Keratinocyte (primary cell): ENCODE data around the gene ACSL3. TPM values are rescaled to one million over a fixed set of nuclear protein-coding genes. Genes with fewer than 3 reads are reported as not detected.

Experiments
- DNase-seq: peaks from one replicate; pipeline ENCODE4 v3.0.0-alpha.2; 2011; ENCODE audit warnings: low read depth, missing footprints, low spot score
- FAIRE-seq: peaks from 2 replicates; lab custom pipeline; 2011; peaks lifted over from hg19 to GRCh38; lab: Jason Lieb, UNC
- H2AFZ ChIP-seq: 2 replicates; pipeline ENCODE4 v1.6.0; 2012; ENCODE audit warnings: low read length, control low read depth, inconsistent platforms; ENCODE audit not compliant: control insufficient read depth
- H3K27ac ChIP-seq: 2 replicates; pipeline ENCODE4 v1.5.1; 2011; ENCODE audit warnings: low read length; ENCODE audit not compliant: control insufficient read depth, insufficient read depth
- H3K27me3 ChIP-seq: 3 replicates; pipeline ENCODE4 v1.6.0; 2011; ENCODE audit warnings: low read length; ENCODE audit not compliant: control insufficient read depth, insufficient read depth; ENCODE audit errors: extremely low read depth
- H3K36me3 ChIP-seq, 2 experiments: 2 replicates in 1 of 2; 3 replicates in 1 of 2; pipeline ENCODE4 v1.5.1; 2011; ENCODE audit warnings: low read length in 2 of 2, mild to moderate bottlenecking in 1 of 2; ENCODE audit not compliant: control insufficient read depth in 2 of 2, insufficient read depth in 2 of 2; ENCODE audit errors: extremely low read depth in 1 of 2
- H3K4me1 ChIP-seq: 3 replicates; pipeline ENCODE4 v1.5.1; 2011; ENCODE audit warnings: low read length; ENCODE audit not compliant: control insufficient read depth, insufficient read depth; ENCODE audit errors: extremely low read depth
- H3K4me2 ChIP-seq: 3 replicates; pipeline ENCODE4 v1.6.0; 2011; ENCODE audit warnings: low read depth, low read length; ENCODE audit not compliant: control insufficient read depth, insufficient read depth; ENCODE audit errors: extremely low read depth
- H3K4me3 ChIP-seq, 3 experiments: fragments of 200-600 bp in 1 of 3; sonication (generic) in 1 of 3; 2 replicates in 2 of 3; 3 replicates in 1 of 3; pipeline ENCODE4 v1.5.1; 2011 to 2016; ENCODE audit warnings: low read length in 3 of 3, mild to moderate bottlenecking in 3 of 3, control low read depth in 2 of 3, inconsistent platforms in 1 of 3, low read depth in 1 of 3, mixed read lengths in 1 of 3, mixed run types in 1 of 3, moderate library complexity in 1 of 3; ENCODE audit not compliant: control insufficient read depth in 2 of 3, insufficient read depth in 2 of 3; ENCODE audit errors: extremely low read depth in 1 of 3
- H3K79me2 ChIP-seq: 2 replicates; pipeline ENCODE4 v1.6.0; 2012; ENCODE audit warnings: low read length; ENCODE audit not compliant: control insufficient read depth, insufficient read depth
- H3K9ac ChIP-seq: 3 replicates; pipeline ENCODE4 v1.6.0; 2011; ENCODE audit warnings: low read length; ENCODE audit not compliant: control insufficient read depth, insufficient read depth; ENCODE audit errors: extremely low read depth
- H3K9me1 ChIP-seq: 3 replicates; pipeline ENCODE4 v1.6.0; 2011; ENCODE audit warnings: low read length; ENCODE audit not compliant: control insufficient read depth, insufficient read depth; ENCODE audit errors: extremely low read depth
- H3K9me3 ChIP-seq: 2 replicates; pipeline ENCODE4 v1.5.1; 2012; ENCODE audit warnings: low read depth, low read length; ENCODE audit not compliant: control insufficient read depth
- H4K20me1 ChIP-seq: 3 replicates; pipeline ENCODE4 v1.6.0; 2011; ENCODE audit warnings: low read length; ENCODE audit not compliant: control insufficient read depth, insufficient read depth; ENCODE audit errors: extremely low read depth
- EZH2 ChIP-seq: IDR thresholded peaks from one replicate; pipeline ENCODE4 v1.6.1; 2012; ENCODE audit warnings: inconsistent platforms, mild to moderate bottlenecking, low read length, moderate library complexity
- dilution Hi-C: fragments of 300-500 bp; cut with MboI; formaldehyde crosslinking; loops from one replicate; pipeline ENCODE4 v1.7.0; 2020; ENCODE audit warnings: low sequenced_read_pairs; ENCODE audit not compliant: extremely low pct_ligation_motif_present
- polyA plus RNA-seq, 5 experiments: library from polyadenylated mRNA; depleted of rRNA in 3 of 5; stranded (reverse) in 3 of 5; stranded (forward) in 1 of 5; unstranded in 1 of 5; fragments of >200 nt; gene quantifications; 1 replicate in 1 of 5; 2 replicates in 3 of 5; 3 replicates in 1 of 5; pipeline versions ENCODE4 v1.2.1 to v1.2.3, GENCODE V29; 2011 to 2012; ENCODE audit warnings: missing spikeins in 2 of 5, low read depth in 1 of 5, low replicate concordance in 1 of 5
- TF ChIP-seq, protein P1 (sequence below), 3 experiments: IDR thresholded peaks in 1 of 3; conservative IDR thresholded peaks in 1 of 3; optimal IDR thresholded peaks in 1 of 3; 2 replicates in 2 of 3; 3 replicates in 1 of 3; pipeline versions ENCODE3 to v1.5.1; 2011; ENCODE audit warnings: low read length in 3 of 3, mild to moderate bottlenecking in 3 of 3, moderate library complexity in 2 of 3, control low read depth in 1 of 3, inconsistent platforms in 1 of 3; ENCODE audit not compliant: insufficient read depth in 2 of 3; ENCODE audit errors: extremely low read depth in 1 of 3

Gene ACSL3
- polyA plus RNA-seq, 1 donor (not counting 4 experiments of a cell fraction or from before 2014, with no cell fraction given) = 197 TPM

DNA sequence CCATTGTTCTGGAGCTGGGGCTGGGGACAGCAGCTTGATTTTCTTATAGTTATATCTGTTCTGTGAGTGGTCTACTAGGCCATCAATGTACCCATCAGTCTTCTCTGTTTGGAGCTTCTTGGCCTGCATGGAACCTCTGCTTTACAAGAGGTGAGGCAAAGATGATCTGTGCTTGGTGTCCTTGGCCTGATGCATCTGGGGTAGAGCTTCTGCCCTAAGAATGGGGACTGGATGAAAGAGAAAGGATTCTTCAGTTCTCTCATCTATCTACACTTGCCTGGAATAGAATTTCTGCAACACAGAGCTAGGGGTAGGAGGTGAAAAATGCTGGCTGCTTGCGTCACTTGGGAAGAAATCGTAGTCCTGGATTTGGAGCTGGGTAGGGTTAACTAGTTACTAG, 46.2 kb downstream of the ACSL3 start:
- Histone ChIP-seq H3K9me1 (peaks cover 2% of the 10 kb centered on the region), H2AFZ (no peak overlapping the region), H3K9me3 (no peaks in the 10 kb centered on the region), H3K9ac (no peak overlapping the region), H3K79me2 (peaks cover 92% of the 10 kb centered on the region), H3K36me3 (peaks cover 22 to 25% of the 10 kb centered on the region in 2 experiments), H3K27ac (no peak overlapping the region), H4K20me1 (peaks cover 13% of the 10 kb centered on the region), H3K4me3 (no peak overlapping the region), H3K4me2 (no peak overlapping the region), H3K4me1 (peaks cover 14% of the 10 kb centered on the region), H3K27me3 (no peaks in the 10 kb centered on the region)
- no peak for TF ChIP-seq EZH2
- TF ChIP-seq, protein P1, sequence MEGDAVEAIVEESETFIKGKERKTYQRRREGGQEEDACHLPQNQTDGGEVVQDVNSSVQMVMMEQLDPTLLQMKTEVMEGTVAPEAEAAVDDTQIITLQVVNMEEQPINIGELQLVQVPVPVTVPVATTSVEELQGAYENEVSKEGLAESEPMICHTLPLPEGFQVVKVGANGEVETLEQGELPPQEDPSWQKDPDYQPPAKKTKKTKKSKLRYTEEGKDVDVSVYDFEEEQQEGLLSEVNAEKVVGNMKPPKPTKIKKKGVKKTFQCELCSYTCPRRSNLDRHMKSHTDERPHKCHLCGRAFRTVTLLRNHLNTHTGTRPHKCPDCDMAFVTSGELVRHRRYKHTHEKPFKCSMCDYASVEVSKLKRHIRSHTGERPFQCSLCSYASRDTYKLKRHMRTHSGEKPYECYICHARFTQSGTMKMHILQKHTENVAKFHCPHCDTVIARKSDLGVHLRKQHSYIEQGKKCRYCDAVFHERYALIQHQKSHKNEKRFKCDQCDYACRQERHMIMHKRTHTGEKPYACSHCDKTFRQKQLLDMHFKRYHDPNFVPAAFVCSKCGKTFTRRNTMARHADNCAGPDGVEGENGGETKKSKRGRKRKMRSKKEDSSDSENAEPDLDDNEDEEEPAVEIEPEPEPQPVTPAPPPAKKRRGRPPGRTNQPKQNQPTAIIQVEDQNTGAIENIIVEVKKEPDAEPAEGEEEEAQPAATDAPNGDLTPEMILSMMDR (optimal IDR thresholded peaks at IDR 0.05 in 1 of 3, IDR thresholded peaks at IDR 0.05 in 1 of 3, conservative IDR thresholded peaks at IDR 0.05 in 1 of 3; ENCODE audit: extremely low read depth in 1 of 3, insufficient read depth in 2 of 3, low read length in 3 of 3) = no peak
- DNase-seq (no peak), FAIRE-seq (no peak)
- dilution Hi-C loops = no loop called here

DNA sequence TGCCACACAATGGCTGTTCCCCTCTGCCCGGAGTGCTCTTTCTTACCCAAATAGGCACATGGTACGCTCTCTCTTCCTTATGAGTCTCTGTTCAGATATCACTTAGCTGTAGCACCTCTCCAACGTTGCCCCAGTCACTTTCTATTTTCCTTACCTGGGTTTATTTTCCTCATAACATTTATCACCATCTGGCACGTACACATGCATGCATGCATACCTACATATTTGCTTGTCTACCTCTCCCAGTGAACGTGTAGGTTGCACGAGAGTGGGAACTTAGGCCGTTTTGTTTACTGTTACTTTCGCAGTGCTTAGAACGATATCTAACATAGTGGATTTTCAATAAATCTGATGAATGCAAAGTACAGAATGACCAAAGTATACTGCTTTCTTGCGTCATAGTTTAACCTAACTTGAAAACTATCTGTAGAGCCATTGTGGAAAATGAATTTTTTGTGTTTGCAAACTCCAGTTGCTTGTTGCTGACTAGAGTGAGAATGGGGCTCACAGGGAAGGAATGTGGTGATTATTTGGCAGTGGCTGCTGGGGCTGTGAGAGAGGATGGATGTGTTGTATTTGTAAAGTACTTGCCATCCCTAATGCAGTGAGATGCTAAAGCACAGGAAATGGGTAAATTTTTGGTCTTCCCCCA, 47.1 kb downstream of the ACSL3 start:
- Histone ChIP-seq H3K4me3 (no peak overlapping the region), H3K27me3 (no peaks in the 10 kb centered on the region), H4K20me1 (peaks cover 15% of the 10 kb centered on the region), H3K27ac (no peak overlapping the region), H3K4me2 (no peak overlapping the region), H3K36me3 (peaks cover 19 to 24% of the 10 kb centered on the region in 2 experiments), H2AFZ (no peak overlapping the region), H3K9me3 (no peaks in the 10 kb centered on the region), H3K9me1 (no peaks in the 10 kb centered on the region), H3K4me1 (peaks cover 5% of the 10 kb centered on the region), H3K9ac (no peak overlapping the region), H3K79me2 (peaks cover 92% of the 10 kb centered on the region)
- TF ChIP-seq, protein P1 (optimal IDR thresholded peaks at IDR 0.05 in 1 of 3, IDR thresholded peaks at IDR 0.05 in 1 of 3, conservative IDR thresholded peaks at IDR 0.05 in 1 of 3; ENCODE audit: extremely low read depth in 1 of 3, insufficient read depth in 2 of 3, low read length in 3 of 3) = no peak
- TF ChIP-seq EZH2 = no peak
- dilution Hi-C loops = no loop called here
- DNase-seq (no peak), FAIRE-seq (no peak)
